DOHH2 (cell line): Measurements from ENCODE around the gene HBZ.

Source experiments
- H3F3A ChIP-seq: fragments of 200-600 bp; sonication (generic), shearing (Covaris generic); 2 replicates; pipeline ENCODE4 v1.6.0; 2016; ENCODE audit warnings: antibody characterized with exemption, mild to moderate bottlenecking; ENCODE audit not compliant: control insufficient read depth, insufficient read depth
- H3K27ac ChIP-seq: fragments of 200-600 bp; sonication (generic); 2 replicates; pipeline ENCODE4 v1.5.1; 2014; ENCODE audit warnings: low read depth, mild to moderate bottlenecking, low read length, moderate library complexity
- H3K27me3 ChIP-seq: fragments of 200-600 bp; sonication (generic); 2 replicates; pipeline ENCODE4 v1.6.1; 2014; ENCODE audit warnings: mild to moderate bottlenecking, low read length, mixed read lengths; ENCODE audit not compliant: control insufficient read depth
- H3K36me3 ChIP-seq: fragments of 200-600 bp; sonication (generic); 2 replicates; pipeline ENCODE4 v1.6.1; 2014; ENCODE audit warnings: mild to moderate bottlenecking, low read length, moderate library complexity, mixed read lengths; ENCODE audit not compliant: control insufficient read depth
- H3K4me1 ChIP-seq: fragments of 200-600 bp; sonication (generic); 2 replicates; pipeline ENCODE4 v1.6.1; 2014; ENCODE audit warnings: mild to moderate bottlenecking, low read length, mixed read lengths; ENCODE audit not compliant: control insufficient read depth
- H3K4me2 ChIP-seq: fragments of 200-600 bp; sonication (generic); 2 replicates; pipeline ENCODE4 v1.6.0; 2014; ENCODE audit warnings: mild to moderate bottlenecking, low read length, moderate library complexity
- H3K4me3 ChIP-seq: fragments of 200-600 bp; sonication (generic); 2 replicates; pipeline ENCODE4 v1.5.1; 2014; ENCODE audit warnings: mild to moderate bottlenecking, low read length, mixed read lengths
- H3K79me2 ChIP-seq: fragments of 200-600 bp; sonication (generic); 2 replicates; pipeline ENCODE4 v1.6.1; 2014; ENCODE audit warnings: mild to moderate bottlenecking, low read length, mixed read lengths; ENCODE audit not compliant: control insufficient read depth
- H3K9me2 ChIP-seq: fragments of 200-600 bp; sonication (generic); replicated peaks from 2 replicates; pipeline ENCODE4 v1.6.1; 2014; ENCODE audit warnings: mild to moderate bottlenecking, low read length, mixed read lengths; ENCODE audit not compliant: control insufficient read depth
- H3K9me3 ChIP-seq: fragments of 200-600 bp; sonication (generic); 2 replicates; pipeline ENCODE4 v1.6.1; 2014; ENCODE audit warnings: antibody characterized with exemption, low read length, mixed read lengths; ENCODE audit not compliant: control insufficient read depth, insufficient read depth
- H4K20me1 ChIP-seq: fragments of 200-600 bp; sonication (generic); 2 replicates; pipeline ENCODE4 v1.6.0; 2014; ENCODE audit warnings: low read depth, mild to moderate bottlenecking, antibody characterized with exemption, low read length, moderate library complexity; ENCODE audit not compliant: control insufficient read depth, insufficient read depth
- EZH2phosphoT487 ChIP-seq: fragments of 200-600 bp; sonication (generic); IDR thresholded peaks from 2 replicates; pipeline ENCODE4 v1.6.1; 2017; ENCODE audit warnings: borderline replicate concordance, mild to moderate bottlenecking, antibody characterized with exemption, low read length, moderate library complexity, mixed read lengths
- TF ChIP-seq, protein P1 (sequence below): fragments of 200-600 bp; sonication (generic); IDR thresholded peaks from one replicate; pipeline ENCODE4 v1.5.1; 2014; ENCODE audit warnings: antibody characterized with exemption, mild to moderate bottlenecking, low read depth, low read length; ENCODE audit not compliant: poor library complexity, severe bottlenecking

HBZ gene

DNA sequence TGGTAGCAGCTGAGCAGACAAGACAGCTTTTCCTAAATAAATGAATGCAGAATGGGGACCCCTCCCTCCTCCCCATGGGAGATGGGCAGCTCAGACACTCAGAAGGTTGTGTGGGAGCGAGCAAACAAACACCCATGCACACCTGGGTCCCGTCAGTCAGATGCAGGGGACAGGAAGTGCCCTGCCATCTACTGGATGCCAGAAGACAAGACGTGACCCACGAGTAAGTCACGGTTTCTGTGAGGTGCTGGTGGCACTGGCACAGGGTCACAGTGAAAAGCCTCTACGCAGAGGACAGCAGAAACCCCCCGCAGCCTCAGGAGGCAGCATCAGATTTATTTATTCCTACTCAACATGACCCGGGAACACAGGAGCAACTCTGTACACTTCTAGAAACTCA, 36.2 kb downstream of the HBZ start:
- H3K9me2 ChIP-seq, result no peaks in the 10 kb centered on the region
- H3K27me3 ChIP-seq, result no peaks in the 10 kb centered on the region
- H3K27ac ChIP-seq, result no peak overlapping the region
- no peak overlapping the region for H3K4me3 ChIP-seq
- no peak for TF ChIP-seq EZH2phosphoT487
- TF ChIP-seq, protein P1, sequence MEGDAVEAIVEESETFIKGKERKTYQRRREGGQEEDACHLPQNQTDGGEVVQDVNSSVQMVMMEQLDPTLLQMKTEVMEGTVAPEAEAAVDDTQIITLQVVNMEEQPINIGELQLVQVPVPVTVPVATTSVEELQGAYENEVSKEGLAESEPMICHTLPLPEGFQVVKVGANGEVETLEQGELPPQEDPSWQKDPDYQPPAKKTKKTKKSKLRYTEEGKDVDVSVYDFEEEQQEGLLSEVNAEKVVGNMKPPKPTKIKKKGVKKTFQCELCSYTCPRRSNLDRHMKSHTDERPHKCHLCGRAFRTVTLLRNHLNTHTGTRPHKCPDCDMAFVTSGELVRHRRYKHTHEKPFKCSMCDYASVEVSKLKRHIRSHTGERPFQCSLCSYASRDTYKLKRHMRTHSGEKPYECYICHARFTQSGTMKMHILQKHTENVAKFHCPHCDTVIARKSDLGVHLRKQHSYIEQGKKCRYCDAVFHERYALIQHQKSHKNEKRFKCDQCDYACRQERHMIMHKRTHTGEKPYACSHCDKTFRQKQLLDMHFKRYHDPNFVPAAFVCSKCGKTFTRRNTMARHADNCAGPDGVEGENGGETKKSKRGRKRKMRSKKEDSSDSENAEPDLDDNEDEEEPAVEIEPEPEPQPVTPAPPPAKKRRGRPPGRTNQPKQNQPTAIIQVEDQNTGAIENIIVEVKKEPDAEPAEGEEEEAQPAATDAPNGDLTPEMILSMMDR, result peak; percentile 57
- H3K4me2 ChIP-seq, result no peak overlapping the region
- no peaks in the 10 kb centered on the region for H4K20me1 ChIP-seq
- H3F3A ChIP-seq, result peaks cover 4% of the 10 kb centered on the region
- no peaks in the 10 kb centered on the region for H3K4me1 ChIP-seq
- H3K79me2 ChIP-seq, result no peaks in the 10 kb centered on the region
- H3K9me3 ChIP-seq, result no peaks in the 10 kb centered on the region
- peaks cover 57% of the 10 kb centered on the region for H3K36me3 ChIP-seq

DNA sequence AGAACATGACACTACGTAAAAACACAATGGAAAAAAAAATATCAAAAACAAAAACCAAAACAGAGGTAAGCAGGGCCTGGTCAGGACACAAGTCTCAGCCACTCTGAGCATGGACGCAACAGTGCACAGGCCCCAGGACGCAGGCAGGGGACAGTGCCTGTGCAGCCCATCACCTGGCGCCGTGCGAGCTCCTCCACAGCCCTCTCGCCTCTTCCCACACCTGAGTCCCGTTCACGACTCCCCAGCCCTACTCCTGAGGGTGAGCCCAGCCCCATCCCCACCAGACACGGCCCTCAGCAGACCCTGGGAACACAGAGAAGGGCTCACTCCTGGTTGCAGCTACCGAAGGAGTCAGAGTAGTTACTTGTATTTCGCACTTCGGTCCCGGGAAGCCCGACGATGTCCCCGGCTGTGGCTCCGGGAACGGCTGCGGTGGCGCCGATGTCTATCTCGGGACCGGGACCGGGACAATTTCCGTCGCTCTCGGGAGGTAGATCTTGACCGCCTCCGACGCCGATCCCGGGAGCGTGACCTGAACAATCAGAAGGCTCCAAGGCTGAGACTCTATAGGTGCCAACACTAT, 37.3 kb downstream of the HBZ start:
- Histone ChIP-seq H3K36me3 (peaks cover 66% of the 10 kb centered on the region), H3K9me2 (no peaks in the 10 kb centered on the region), H3K27ac (no peak overlapping the region), H3K4me2 (no peak overlapping the region), H3K9me3 (no peaks in the 10 kb centered on the region), H4K20me1 (no peaks in the 10 kb centered on the region), H3F3A (peaks cover 4% of the 10 kb centered on the region), H3K4me3 (no peak overlapping the region), H3K79me2 (no peaks in the 10 kb centered on the region), H3K4me1 (no peaks in the 10 kb centered on the region), H3K27me3 (no peaks in the 10 kb centered on the region)
- no peak for TF ChIP-seq EZH2phosphoT487
- TF ChIP-seq, protein P1, result no peak

DNA sequence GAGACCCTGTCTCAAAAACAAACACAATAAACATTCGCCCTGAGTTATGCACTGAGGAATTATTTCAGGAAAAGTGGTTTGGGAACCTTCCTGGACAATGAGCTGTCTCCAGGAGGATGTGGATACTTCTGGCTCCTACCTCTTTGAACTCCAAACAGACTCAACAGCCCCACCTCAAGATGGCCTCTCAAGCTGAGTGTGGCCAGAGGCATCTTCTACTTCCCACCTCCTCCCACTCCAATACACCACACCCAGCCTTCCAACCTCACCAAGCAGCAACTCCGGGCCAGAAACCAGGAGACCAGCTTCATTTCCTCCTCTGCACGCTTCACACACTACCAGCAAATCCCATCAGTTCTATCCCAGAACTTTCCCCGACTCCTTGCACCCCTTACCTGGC, 39.4 kb downstream of the HBZ start:
- H4K20me1 ChIP-seq, result no peaks in the 10 kb centered on the region; the same call in 1 of the 2 replicates
- TF ChIP-seq, protein P1, result no peak
- no peak for TF ChIP-seq EZH2phosphoT487
- no peak overlapping the region for H3K4me3 ChIP-seq
- H3K9me3 ChIP-seq, result no peaks in the 10 kb centered on the region
- no peaks in the 10 kb centered on the region for H3K4me1 ChIP-seq
- H3K36me3 ChIP-seq, result peaks cover 86% of the 10 kb centered on the region
- peaks cover 4% of the 10 kb centered on the region for H3F3A ChIP-seq
- no peaks in the 10 kb centered on the region for H3K9me2 ChIP-seq
- no peak overlapping the region for H3K4me2 ChIP-seq
- H3K27me3 ChIP-seq, result no peaks in the 10 kb centered on the region
- no peak overlapping the region for H3K27ac ChIP-seq
- H3K79me2 ChIP-seq, result no peaks in the 10 kb centered on the region
